UCSD-AML1 (cell line): ENCODE data around the gene DNALI1.

Experiments used
- DNase-seq: peaks from one replicate; lab custom pipeline; 2025; ENCODE audit not compliant: unreplicated experiment; lab: John Stamatoyannopoulos, UW

The DNALI1 gene

DNA sequence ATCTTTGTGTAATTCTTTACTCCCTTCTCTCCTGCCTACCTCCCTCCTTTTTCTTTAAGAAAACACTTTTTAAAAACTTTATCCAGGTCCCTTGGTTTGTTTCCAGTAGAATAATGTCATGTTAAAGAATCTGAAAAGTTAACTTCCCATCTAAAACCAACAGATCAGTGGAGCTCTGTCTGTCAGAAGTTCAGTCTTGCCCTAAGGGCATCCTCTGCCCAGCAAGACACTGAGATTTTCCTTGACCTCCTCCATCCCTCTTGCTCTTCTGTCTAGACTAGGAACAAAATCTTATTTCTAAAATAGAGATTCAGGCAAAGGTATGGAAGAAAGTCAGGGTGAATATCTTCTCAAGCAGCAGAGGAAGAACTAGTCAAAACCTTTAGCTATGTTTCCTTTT lies 44.7 kb downstream of the DNALI1 start:
- DNase-seq, result no peak

DNA sequence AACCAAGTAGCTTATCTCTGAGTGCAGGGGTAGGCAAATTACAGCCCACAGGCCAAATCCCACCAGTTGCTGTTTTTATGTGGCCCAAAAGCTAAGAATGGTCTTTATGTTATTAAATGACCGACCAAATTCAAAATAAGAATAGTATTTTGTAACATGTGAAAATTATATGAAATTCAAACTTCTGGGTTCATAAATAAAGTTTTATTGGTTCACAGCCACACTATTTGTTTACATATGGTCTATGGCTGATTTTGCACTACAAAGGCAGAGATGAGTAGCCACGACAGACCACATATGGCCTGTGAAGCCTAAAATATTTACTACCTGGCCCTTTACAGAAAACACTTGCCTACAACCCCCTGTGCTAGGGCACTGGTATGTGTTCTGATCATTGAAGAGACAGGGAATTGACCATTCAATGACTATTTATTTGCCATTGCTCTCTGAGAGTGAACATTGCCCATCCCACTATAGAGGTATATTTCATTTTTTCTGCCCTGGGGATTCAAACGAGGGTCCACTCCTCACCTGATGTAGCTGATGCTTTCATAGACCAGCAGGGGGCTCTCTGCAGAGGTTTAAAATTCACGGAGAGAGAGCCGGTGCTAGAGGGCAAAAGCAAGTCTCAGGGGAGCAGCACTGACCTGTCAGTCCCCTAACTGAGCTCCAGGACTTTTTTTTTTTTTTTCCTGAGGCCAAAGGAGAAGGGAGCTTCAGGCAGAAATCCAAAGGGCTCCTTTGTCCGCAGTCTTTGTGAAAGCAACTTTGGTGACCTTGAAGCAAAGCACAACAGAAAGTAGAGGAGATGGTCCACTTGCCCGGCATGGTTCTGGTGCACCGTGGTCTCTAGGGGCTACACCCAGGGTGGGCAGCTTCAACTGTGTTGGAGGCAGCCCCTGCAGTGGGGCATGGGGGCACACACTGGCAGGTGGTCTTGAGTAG lies 46.3 kb downstream of the DNALI1 start:
- DNase-seq, result no peak

DNA sequence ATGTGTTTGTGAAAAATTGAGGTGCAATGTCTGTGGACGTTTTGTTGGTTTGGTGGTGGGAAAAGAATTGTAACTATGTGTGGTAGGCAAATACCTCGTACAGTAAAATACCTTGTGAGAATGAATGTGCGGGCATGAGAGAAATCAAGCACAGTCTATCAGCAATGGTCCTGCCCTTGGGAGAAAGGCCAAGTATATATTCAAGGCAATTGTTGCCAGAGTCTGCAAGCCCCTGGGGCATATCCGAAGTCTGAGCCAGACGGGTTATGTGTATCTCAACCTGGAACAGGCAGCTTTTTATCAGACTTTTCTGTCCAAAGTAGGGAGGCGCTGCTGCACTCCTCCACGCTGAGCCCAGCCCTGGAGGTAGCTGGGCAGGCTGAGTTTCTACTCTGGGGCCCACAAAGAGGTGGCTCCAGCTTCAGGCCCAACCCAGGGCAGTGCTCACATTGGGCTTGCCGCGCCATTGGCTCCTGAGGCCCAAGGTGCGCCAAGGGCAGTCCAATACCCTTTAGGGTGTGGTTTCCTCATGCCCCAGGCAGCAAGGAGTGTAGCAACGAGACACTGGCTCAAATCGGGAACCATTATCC lies 48.4 kb downstream of the DNALI1 start:
- no peak for DNase-seq

GRCh38 chr1:37605806-37606474 lies 49.2 kb downstream of the DNALI1 start:
- no peak for DNase-seq

DNA sequence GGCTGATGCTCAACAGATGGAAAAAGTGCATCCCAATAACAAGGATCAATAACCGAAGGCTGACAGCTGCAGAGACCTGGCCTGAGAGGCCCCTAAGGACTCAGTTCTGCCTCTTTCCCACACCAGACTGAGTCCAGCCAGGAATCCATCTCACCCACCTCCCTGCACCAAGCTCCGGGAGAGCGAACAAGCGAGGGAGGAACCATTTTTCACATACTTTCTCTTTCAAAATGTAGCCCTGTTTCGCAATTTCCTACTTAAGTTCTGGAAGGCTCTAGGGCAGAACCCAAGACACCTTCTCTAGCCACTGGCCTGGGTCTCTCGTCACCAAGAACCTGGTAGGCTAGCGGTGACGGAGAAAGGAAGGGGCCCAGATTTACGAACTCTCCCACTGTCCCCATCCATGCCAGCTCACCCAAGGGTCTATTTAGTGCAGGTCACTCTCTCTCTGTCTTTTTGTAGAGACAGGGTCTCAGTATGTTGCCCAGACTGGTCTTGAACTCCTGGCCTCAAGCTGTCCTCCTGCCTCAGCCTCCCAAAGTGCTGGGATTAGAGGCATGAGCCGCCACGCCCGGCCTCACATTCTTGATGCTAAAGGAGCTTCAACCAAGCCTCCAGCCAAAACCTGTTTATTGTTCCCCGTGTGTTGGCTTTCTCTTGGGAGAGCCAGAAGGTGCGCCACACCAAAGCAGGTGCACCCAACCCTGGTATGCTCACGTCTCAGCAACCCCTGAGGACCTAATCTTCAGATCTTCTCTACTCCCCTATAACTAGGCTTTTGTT lies 49.9 kb downstream of the DNALI1 start:
- DNase-seq, result no peak

- no peak for DNase-seq
Measured at GRCh38 chr1:37609002-37609401, 52.3 kb downstream of the DNALI1 start.

GRCh38 chr1:37609994-37610393 lies 53.3 kb downstream of the DNALI1 start:
- no peak for DNase-seq

DNA sequence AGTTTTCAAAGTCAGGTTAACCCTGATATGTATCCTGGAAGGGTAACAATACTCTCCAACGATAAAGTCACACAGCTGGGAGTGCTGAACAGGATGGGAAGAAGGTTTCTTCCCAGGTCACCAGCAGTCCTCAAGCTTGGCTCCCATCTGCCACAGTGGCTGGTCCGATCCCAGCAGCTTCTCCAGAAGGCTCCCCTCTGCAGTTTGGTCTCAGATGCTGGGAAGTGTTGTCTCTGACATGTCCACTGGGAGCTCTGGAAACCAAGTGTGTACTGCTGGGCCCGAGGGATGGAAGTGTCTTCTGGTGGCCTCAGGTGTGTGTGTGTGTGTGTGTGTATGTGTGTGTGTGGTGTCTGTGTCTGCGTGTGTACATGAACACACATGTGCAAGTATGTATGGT lies 55.4 kb downstream of the DNALI1 start:
- no peak for DNase-seq

DNA sequence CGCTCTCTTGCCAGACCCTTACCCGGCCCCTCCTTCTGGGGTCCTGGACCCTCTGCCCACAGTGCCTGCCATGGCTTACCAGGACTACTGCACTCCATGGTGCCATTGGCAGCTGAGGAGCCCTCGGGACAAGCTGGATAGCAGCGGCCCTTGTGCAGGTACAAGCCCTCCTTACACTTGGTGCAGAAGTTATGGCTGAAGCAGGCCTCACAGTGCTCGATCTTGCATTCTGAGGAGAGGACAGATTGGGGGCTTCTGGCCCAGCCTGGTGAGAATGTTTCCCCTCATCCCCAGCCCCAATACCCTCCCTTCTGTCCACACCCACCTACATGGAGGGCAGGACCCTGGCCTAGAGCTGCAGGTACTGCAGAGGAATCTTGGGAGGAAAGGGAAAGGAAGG lies 57.4 kb downstream of the DNALI1 start:
- DNase-seq, result no peak

DNA sequence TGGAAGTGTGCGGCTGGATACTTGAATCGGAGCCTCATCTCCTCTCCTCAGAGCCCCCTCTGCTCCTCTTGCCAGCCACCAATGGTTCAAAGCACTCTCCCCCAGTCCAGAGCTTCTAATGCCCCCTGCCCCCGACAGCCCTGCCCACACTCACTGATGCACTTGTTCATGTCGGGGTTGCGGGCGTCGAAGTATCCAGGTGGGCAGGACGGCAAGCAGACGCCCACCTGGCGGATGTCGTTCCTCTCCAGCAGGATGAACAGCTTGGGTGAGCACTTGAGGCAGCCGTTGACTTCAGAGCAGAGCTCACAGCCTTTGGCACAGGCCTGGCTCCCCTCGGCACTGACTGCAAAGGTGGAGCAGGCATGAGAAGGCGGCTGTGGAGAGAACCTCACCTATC lies 59.6 kb downstream of the DNALI1 start:
- DNase-seq, result no peak
